D721Med (cell line): ENCODE results near the gene PRDM15.

ENCODE experiments used
- DNase-seq: peaks from one replicate; pipeline ENCODE4 v3.0.0; 2011; ENCODE audit warnings: low spot score; ENCODE audit not compliant: insufficient read length
- FAIRE-seq: peaks from 2 replicates; lab custom pipeline; 2011; peaks lifted over from hg19 to GRCh38; lab: Jason Lieb, UNC
- TF ChIP-seq, protein P1 (sequence below): IDR thresholded peaks from 2 replicates; pipeline ENCODE4 v1.5.1; 2012; ENCODE audit warnings: mild to moderate bottlenecking, control low read depth; ENCODE audit not compliant: insufficient read depth; ENCODE audit errors: missing control alignments

The PRDM15 gene

GRCh38 chr21:41780337-41781049 is 98.7 kb downstream of the PRDM15 start:
- no peak for DNase-seq
- TF ChIP-seq, protein P1, sequence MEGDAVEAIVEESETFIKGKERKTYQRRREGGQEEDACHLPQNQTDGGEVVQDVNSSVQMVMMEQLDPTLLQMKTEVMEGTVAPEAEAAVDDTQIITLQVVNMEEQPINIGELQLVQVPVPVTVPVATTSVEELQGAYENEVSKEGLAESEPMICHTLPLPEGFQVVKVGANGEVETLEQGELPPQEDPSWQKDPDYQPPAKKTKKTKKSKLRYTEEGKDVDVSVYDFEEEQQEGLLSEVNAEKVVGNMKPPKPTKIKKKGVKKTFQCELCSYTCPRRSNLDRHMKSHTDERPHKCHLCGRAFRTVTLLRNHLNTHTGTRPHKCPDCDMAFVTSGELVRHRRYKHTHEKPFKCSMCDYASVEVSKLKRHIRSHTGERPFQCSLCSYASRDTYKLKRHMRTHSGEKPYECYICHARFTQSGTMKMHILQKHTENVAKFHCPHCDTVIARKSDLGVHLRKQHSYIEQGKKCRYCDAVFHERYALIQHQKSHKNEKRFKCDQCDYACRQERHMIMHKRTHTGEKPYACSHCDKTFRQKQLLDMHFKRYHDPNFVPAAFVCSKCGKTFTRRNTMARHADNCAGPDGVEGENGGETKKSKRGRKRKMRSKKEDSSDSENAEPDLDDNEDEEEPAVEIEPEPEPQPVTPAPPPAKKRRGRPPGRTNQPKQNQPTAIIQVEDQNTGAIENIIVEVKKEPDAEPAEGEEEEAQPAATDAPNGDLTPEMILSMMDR: no peak
- no peak for FAIRE-seq

DNA sequence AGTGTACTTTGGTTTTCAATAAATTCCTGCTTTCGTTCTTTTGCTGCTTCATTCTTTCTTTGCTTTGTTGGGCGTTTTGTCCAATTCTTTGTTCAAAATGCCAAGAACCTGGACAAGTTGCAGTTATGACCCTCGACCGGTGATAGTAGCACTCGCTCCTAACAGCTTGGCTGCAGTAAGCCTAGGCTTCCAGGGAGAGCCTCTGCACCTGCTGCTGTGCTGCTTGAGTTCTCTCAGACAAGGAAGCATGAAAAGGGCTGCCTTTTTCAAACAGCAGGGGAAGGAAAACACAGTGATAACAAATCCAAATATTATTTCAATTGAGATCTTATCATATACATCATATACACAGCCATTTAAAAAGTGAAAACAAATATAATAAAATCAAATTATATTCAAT is 99.5 kb downstream of the PRDM15 start:
- no peak for DNase-seq
- TF ChIP-seq, protein P1: no peak
- FAIRE-seq: no peak

DNA sequence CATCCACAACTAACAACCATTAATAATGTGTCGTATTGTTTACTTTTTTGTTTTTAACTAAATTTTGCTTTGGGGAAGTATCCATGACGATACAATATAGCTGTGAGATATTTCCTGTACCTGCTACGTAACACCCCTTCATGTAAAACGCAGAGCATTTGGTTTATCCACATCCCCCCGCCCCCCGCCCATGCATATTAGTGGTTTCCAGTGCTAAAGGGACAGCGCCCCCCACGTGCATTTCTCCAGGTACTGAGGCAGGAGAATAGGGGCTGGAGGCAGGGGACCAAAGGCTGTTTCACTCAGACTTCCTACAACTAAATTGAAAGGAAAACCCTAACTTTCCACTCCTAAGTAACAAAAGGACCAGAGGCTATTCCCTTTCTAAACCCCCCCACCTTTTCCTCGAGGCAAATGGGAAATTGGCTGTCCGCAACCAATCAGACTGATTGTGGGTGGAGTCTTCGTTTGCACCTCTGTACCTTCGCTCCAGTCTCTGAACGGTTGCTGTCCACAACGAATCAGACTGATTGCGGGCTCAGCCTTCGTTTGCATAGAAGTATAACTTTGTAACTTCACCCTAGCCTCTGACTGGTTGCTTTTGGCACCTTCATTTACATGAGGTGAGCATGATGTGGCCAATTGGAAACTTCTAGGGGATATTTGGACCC is 100.1 kb downstream of the PRDM15 start:
- FAIRE-seq (no peak), DNase-seq (no peak)
- TF ChIP-seq, protein P1: no peak

GRCh38 chr21:41777951-41778815 is 101.0 kb downstream of the PRDM15 start:
- FAIRE-seq (no peak), DNase-seq (no peak)
- TF ChIP-seq, protein P1: peak; percentile 69

DNA sequence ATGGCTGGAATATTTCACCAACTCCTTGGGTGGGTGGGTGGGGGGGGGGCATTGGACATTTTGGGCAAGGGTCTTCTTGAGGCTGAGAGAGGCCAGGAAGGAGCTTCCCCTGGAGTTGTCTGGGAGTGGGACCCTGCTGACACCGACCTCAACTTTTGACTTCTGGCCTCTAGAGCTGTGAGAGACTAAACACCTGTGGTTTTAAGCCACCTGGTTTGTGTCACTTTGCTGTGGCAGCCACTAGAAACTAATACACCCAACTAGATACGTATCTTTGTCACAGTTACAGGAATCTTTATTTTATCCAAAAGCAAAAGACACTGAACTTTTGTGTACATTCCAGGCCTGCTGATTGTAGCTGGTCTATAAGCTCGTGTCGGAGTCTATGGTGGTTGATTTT is 102.4 kb downstream of the PRDM15 start:
- no peak for FAIRE-seq
- DNase-seq: no peak
- TF ChIP-seq, protein P1: no peak

DNA sequence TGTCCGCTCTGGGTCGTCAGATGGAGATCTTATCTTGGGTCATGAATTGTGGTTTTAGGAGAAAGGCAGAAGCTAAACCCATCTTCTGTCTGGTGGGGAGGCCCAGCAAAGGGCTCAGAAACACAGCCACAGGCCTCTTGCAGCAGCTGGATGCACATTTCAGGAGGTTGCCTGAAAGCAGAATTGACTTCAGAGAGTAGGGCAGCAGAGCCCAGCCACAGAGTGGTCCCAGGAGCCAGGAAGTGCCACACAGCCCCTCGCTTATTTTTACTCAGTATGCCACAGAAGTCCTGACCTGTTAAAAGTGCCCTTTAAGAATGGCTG is 104.0 kb downstream of the PRDM15 start:
- no peak for FAIRE-seq
- TF ChIP-seq, protein P1: no peak
- DNase-seq: no peak
